Endothelial cell of hepatic sinusoid (primary cell): ENCODE data around the gene FANCG.

Experiments
- in situ Hi-C: cut with HindIII; loops from 2 replicates; pipeline ENCODE4 v1.10.0; 2017; ENCODE audit warnings: low sequenced_read_pairs

The FANCG gene

GRCh38 chr9:35026671-35027070 lies 53.1 kb downstream of the FANCG start:
- in situ Hi-C loops: no loop called here
